Activated CD4-positive, alpha-beta T cell treated with anti-CD3 and anti-CD28 coated beads, Interleukin-2, amount 10 ng/mL, durations not matched to agents 24 days and 14 days (primary cell): ENCODE data around the gene MRPL34. TPM values are rescaled to one million over a fixed set of nuclear protein-coding genes. Genes with fewer than 3 reads are reported as not detected.
A peak's percentile ranks its signal among the peaks of the same experiment; 100 is the strongest.

ENCODE experiments used
- DNase-seq: peaks from one replicate; pipeline ENCODE4 v3.0.0; 2022
- H3K27ac Mint-ChIP-seq: one replicate; pipeline ENCODE4 v1.8.0; 2022; ENCODE audit warnings: mild to moderate bottlenecking, mixed read lengths
- H3K27me3 Mint-ChIP-seq: one replicate; pipeline ENCODE4 v1.8.0; 2022; ENCODE audit warnings: mixed read lengths
- H3K36me3 Mint-ChIP-seq: one replicate; pipeline ENCODE4 v1.8.0; 2022; ENCODE audit warnings: low read depth, mild to moderate bottlenecking, mixed read lengths
- H3K4me1 Mint-ChIP-seq: one replicate; pipeline ENCODE4 v1.8.0; 2021; ENCODE audit warnings: mixed read lengths
- H3K4me3 Mint-ChIP-seq: one replicate; pipeline ENCODE4 v1.8.0; 2022; ENCODE audit warnings: mild to moderate bottlenecking, moderate library complexity, mixed read lengths
- H3K9me3 Mint-ChIP-seq: one replicate; pipeline ENCODE4 v1.8.0; 2021; ENCODE audit warnings: mixed read lengths
- intact Hi-C: fragments of 100-400 bp; cut with micrococcal nuclease; formaldehyde crosslinking; loops from one replicate; pipeline ENCODE4 v1.15.1; 2023
- total RNA-seq: library from RNA; stranded (reverse); gene quantifications from 2 replicates; pipeline ENCODE4 v1.2.3, GENCODE V29; 2022

The MRPL34 gene
- total RNA-seq, 1 donor from 2014 or later, result 103 TPM

DNA sequence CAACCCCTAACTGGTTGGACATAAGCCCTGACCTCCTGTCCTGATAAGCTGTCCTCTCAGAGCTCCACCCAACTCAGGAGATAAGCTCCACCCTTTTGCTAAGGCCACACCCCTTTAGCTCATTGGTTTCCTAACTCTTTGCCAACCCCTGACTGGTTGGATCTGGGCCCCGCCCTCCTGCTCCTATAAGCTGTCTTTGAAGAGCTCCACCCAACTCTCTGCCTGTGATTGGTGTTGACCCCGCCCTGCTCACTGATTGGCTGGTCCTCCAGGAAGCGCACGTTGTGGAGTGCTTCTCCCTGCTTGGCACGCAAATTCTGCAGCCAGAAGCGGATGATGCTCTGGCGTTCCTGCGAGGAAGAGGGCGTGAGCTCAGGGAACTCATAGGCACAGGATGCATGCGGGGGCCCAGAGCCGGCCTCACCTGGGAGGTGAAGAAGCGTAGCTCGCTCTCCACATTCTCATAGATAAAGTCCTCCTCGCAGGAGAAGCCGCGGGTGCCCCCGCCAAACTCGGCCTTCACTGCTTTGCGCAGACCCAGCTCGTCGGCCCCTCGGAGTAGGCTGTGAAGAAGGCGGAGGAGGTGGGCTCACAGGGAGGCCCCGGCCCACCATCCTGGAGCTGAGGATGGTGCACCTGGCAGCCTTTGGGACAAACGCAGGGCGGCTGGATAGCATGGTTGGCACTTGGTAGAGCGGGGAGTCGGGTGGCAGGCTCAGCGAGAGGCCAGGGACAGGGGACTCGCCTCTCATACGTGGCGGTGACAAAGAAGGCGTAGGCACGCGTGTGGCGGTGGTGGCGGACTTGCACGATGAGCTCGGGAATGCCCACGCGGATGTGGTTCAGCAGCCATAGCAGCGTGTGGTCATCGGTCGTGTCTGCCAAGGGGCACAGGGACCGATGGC lies 27.3 kb downstream of the MRPL34 start:
- intact Hi-C loops, result no loop called here
- H3K27ac Mint-ChIP-seq, result no peak overlapping the region
- peaks cover 32% of the 10 kb centered on the region for H3K4me1 Mint-ChIP-seq
- H3K9me3 Mint-ChIP-seq, result no peaks in the 10 kb centered on the region
- H3K4me3 Mint-ChIP-seq, result peak overlapping the region; percentile 43
- H3K36me3 Mint-ChIP-seq, result peaks cover 10% of the 10 kb centered on the region
- H3K27me3 Mint-ChIP-seq, result peaks cover 9% of the 10 kb centered on the region
- peak; percentile 87 for DNase-seq

- H3K27ac Mint-ChIP-seq, result peak overlapping the region; percentile 73
- DNase-seq, result peak; percentile 92
- intact Hi-C loops, result loop anchor here (1.0 kb wide), 2 partner anchors 25 to 42 kb away; partner anchors contain the start of gene DDA1
- H3K4me3 Mint-ChIP-seq, result peak overlapping the region; percentile 82
- H3K4me1 Mint-ChIP-seq, result peaks cover 32% of the 10 kb centered on the region
- H3K9me3 Mint-ChIP-seq, result no peaks in the 10 kb centered on the region
- H3K36me3 Mint-ChIP-seq, result peaks cover 12% of the 10 kb centered on the region
- H3K27me3 Mint-ChIP-seq, result peaks cover 9% of the 10 kb centered on the region
Measured at GRCh38 chr19:17333611-17334413, 28.1 kb downstream of the MRPL34 start.

DNA sequence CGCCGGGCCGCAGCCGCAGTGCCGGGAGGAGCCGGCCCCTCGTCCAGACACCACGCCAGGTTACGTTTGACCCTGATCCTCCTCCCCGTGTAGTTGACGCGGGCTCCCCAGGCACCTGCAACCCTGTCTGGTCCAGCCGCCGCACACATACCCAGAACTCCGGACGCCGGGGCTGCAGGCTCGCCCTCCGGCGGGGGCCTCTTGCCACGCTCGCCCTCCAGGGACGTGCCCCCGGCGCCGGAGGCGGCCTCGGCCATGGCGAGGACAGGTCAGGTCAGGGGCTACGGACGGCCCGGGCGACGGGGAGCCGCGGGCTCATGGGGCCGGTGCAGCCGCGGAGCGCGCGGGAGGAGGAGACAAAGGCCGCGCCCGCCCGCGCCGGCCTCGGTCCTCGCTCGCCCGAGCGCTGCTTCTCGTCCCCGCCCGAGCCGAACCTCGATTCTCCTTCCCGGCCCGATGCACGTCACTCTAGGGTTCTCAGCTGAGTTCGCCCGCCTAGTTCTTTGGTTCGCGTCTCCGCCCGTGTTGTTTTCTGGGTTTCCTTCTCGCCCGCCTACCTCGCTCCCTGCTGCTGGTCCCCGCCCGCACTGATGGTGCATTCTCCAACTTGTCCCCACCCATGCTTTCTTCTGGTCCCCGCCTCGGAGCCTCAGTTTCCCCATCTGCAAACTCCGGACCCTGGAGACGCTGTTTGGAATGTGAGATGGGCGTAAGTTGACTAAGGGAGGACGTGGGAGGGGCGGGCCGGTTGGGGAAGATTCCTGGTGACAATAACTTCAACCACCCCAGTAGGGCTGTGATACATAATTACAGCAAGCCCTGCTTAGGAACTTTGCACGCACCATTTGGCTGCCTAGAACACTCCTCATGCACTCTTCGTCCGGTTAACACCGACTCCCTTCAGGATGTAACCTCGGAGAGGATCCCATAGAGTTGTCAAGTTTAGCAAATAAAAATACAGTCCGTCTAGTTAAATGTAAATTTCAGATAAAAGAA lies 29.0 kb downstream of the MRPL34 start, which contains the start of gene ANO8:
ANO8 (minus strand) TSS at position 442 of the 996 bp plus-strand sequence; CDS start at position 257, 185 bp downstream.
- Mint-ChIP-seq H3K36me3 (peaks cover 12% of the 10 kb centered on the region), H3K9me3 (no peaks in the 10 kb centered on the region), H3K27me3 (peaks cover 9% of the 10 kb centered on the region), H3K4me3 (peak within 1 kb of the TSS; percentile 82), H3K4me1 (peaks cover 34% of the 10 kb centered on the region), H3K27ac (peak within 1 kb of the TSS; percentile 73)
- intact Hi-C loops, result loop anchor here (1.0 kb wide), 2 partner anchors 25 to 42 kb away; partner anchors contain the start of gene DDA1
- peak; percentile 99 for DNase-seq

GRCh38 chr19:17335575-17335974 lies 29.9 kb downstream of the MRPL34 start:
- Mint-ChIP-seq H3K27ac (no peak overlapping the region), H3K9me3 (no peaks in the 10 kb centered on the region), H3K4me1 (peaks cover 30% of the 10 kb centered on the region), H3K4me3 (peak overlapping the region; percentile 21), H3K27me3 (peaks cover 3% of the 10 kb centered on the region), H3K36me3 (peaks cover 12% of the 10 kb centered on the region)
- intact Hi-C loops, result no loop called here
- peak; percentile 60 for DNase-seq

GRCh38 chr19:17336872-17337674 lies 31.4 kb downstream of the MRPL34 start, which contains the start of gene GTPBP3:
Gene GTPBP3, plus strand, starts transcription at chr19:17337553. Its CDS starts 59 bp downstream, at chr19:17337612.
- peaks cover 10% of the 10 kb centered on the region for H3K36me3 Mint-ChIP-seq
- H3K27ac Mint-ChIP-seq, result peak within 1 kb of the TSS; percentile 94
- peak; percentile 99 for DNase-seq
- intact Hi-C loops, result loop anchor here (1.0 kb wide), 1 partner anchor 262 kb away; the partner anchor contains the start of genes HAUS8 and MYO9B
- H3K4me1 Mint-ChIP-seq, result peaks cover 30% of the 10 kb centered on the region
- H3K27me3 Mint-ChIP-seq, result no peaks in the 10 kb centered on the region
- peak within 1 kb of the TSS; percentile 99 for H3K4me3 Mint-ChIP-seq
- H3K9me3 Mint-ChIP-seq, result no peaks in the 10 kb centered on the region

- H3K4me3 Mint-ChIP-seq, result peak overlapping the region; percentile 99
- peaks cover 27% of the 10 kb centered on the region for H3K4me1 Mint-ChIP-seq
- peak; percentile 84 for DNase-seq
- H3K9me3 Mint-ChIP-seq, result no peaks in the 10 kb centered on the region
- peaks cover 9% of the 10 kb centered on the region for H3K36me3 Mint-ChIP-seq
- no peaks in the 10 kb centered on the region for H3K27me3 Mint-ChIP-seq
- intact Hi-C loops, result loop anchor here (1.0 kb wide), 1 partner anchor 263 kb away; the partner anchor contains the start of genes HAUS8 and MYO9B
- peak overlapping the region; percentile 94 for H3K27ac Mint-ChIP-seq
Measured at GRCh38 chr19:17337675-17338432, 32.2 kb downstream of the MRPL34 start.

DNA sequence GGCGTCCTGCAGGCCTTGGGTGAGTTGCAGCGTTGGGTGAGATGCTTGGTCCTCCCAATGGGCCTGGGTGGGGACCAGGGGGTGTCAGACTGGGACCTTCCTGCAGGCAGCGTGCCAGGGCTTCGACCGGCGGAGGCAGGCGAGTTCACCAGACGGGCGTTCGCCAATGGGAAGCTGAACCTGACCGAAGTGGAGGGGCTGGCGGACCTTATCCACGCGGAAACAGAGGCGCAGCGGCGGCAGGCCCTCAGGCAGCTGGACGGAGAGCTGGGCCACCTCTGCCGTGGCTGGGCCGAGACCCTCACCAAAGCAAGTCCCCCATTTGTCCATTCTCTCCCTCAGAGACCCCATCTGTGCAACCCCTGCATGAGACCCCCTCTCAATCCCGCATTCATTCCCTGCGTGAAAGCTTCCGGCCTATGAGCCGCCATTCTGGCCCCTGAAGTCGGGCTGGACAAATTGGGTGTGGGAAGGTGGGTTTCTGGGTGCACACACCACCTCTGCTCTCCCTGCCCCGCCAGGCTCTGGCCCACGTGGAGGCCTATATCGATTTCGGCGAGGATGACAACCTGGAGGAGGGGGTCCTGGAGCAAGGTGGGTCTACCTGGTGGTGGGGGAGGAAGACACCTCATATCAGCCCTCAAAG lies 32.9 kb downstream of the MRPL34 start:
- Mint-ChIP-seq H3K4me3 (peak overlapping the region; percentile 99), H3K27me3 (no peaks in the 10 kb centered on the region), H3K27ac (no peak overlapping the region), H3K9me3 (no peaks in the 10 kb centered on the region), H3K4me1 (peaks cover 23% of the 10 kb centered on the region), H3K36me3 (peaks cover 10% of the 10 kb centered on the region)
- intact Hi-C loops, result no loop called here
- no peak for DNase-seq

DNA sequence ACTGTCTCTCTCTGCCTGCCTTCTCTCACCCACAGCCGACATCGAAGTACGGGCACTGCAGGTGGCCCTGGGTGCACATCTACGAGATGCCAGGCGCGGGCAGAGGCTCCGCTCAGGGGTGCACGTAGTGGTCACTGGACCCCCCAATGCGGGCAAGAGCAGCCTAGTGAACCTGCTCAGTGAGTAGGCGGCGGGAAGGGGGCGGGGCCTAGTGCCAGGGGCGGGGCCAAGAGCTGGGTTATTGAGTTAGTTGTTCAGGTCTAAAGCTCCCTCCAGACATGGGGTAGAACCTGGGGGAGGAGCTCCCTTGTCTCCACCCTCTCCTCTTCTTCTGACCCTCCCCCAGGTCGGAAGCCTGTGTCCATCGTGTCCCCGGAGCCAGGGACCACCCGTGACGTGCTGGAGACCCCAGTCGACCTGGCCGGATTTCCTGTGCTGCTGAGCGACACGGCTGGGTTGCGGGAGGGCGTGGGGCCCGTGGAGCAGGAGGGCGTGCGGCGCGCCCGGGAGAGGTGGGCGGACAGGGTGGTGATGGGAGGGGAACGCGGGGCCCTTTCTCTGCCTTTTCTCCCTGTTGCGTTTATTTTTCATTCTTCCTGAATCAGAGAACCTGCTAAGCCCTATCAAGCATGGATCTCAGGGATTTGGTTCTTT lies 33.5 kb downstream of the MRPL34 start:
- Mint-ChIP-seq H3K4me3 (peak overlapping the region; percentile 68), H3K9me3 (no peaks in the 10 kb centered on the region), H3K4me1 (peaks cover 19% of the 10 kb centered on the region), H3K27me3 (no peaks in the 10 kb centered on the region), H3K36me3 (peaks cover 8% of the 10 kb centered on the region), H3K27ac (no peak overlapping the region)
- peak; percentile 77 for DNase-seq
- intact Hi-C loops, result no loop called here

- intact Hi-C loops, result no loop called here
- Mint-ChIP-seq H3K4me1 (peaks cover 14% of the 10 kb centered on the region), H3K27me3 (no peaks in the 10 kb centered on the region), H3K27ac (no peak overlapping the region), H3K9me3 (no peaks in the 10 kb centered on the region), H3K36me3 (peaks cover 8% of the 10 kb centered on the region), H3K4me3 (no peak overlapping the region)
- no peak for DNase-seq
Measured at GRCh38 chr19:17340302-17340870, 34.7 kb downstream of the MRPL34 start.

DNA sequence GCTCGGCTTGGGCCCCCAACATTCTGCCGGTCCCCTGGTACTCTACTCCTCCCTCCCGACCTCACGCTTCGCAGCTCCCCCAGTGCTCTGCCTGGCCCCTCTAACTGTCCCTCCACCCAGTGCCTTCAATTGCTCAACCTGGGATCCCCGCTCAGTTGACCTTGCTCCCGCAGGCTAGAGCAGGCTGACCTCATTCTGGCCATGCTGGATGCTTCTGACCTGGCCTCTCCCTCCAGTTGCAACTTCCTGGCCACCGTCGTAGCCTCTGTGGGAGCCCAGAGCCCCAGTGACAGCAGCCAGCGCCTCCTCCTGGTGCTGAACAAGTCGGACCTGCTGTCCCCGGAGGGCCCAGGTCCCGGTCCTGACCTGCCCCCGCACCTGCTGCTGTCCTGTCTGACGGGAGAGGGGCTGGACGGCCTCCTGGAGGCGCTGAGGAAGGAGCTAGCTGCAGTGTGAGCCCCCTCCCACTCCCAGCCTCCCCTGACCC lies 35.2 kb downstream of the MRPL34 start:
- Mint-ChIP-seq H3K4me3 (no peak overlapping the region), H3K4me1 (peaks cover 14% of the 10 kb centered on the region), H3K9me3 (no peaks in the 10 kb centered on the region), H3K27me3 (no peaks in the 10 kb centered on the region), H3K27ac (no peak overlapping the region), H3K36me3 (peaks cover 8% of the 10 kb centered on the region)
- DNase-seq, result no peak
- intact Hi-C loops, result no loop called here
